ENCODE data around the gene SRP19.
A peak's percentile ranks its signal among the peaks of the same experiment; 100 is the strongest.

Gene SRP19

GRCh38 chr5:112867411-112867810, 6.3 kb downstream of the SRP19 start:
- no peak for DNase-seq (ENCODE audit: low read depth)
- TF ChIP-seq CTCF (IDR thresholded peaks at IDR 0.05; ENCODE audit: low read depth, low read length, missing control alignments), result no peak

GRCh38 chr5:112869948-112870347, 8.9 kb downstream of the SRP19 start:
- H3K4me3 ChIP-seq (ENCODE audit: low read depth, low read length), result no peak overlapping the region
- no peak for TF ChIP-seq CTCF (IDR thresholded peaks at IDR 0.05; ENCODE audit: low read depth, low read length, missing control alignments)
- DNase-seq (ENCODE audit: low read depth), result peak; percentile 15

More at GRCh38 chr5:112867411-112867810, 6.3 kb downstream of the SRP19 start:
- H3K4me3 ChIP-seq (ENCODE audit: low read depth, low read length), result no peak overlapping the region

GRCh38 chr5:112870966-112871365, 9.9 kb downstream of the SRP19 start:
- no peak overlapping the region for H3K4me3 ChIP-seq (ENCODE audit: low read depth, low read length)
- DNase-seq (ENCODE audit: low read depth), result no peak
- no peak for TF ChIP-seq CTCF (IDR thresholded peaks at IDR 0.05; ENCODE audit: low read depth, low read length, missing control alignments)

- DNase-seq (ENCODE audit: low read depth), result no peak
- no peak for TF ChIP-seq CTCF (IDR thresholded peaks at IDR 0.05; ENCODE audit: low read depth, low read length, missing control alignments)
- H3K4me3 ChIP-seq (ENCODE audit: low read depth, low read length), result no peak overlapping the region
These were observed 15.3 kb downstream of the SRP19 start for GRCh38 chr5:112876362-112876761.

- TF ChIP-seq CTCF (IDR thresholded peaks at IDR 0.05; ENCODE audit: low read depth, low read length, missing control alignments), result no peak
- no peak for DNase-seq (ENCODE audit: low read depth)
- no peak overlapping the region for H3K4me3 ChIP-seq (ENCODE audit: low read depth, low read length)
These were observed 17.0 kb downstream of the SRP19 start for GRCh38 chr5:112878101-112878500.

- DNase-seq (ENCODE audit: low read depth), result no peak
- H3K4me3 ChIP-seq (ENCODE audit: low read depth, low read length), result no peak overlapping the region
- TF ChIP-seq CTCF (IDR thresholded peaks at IDR 0.05; ENCODE audit: low read depth, low read length, missing control alignments), result no peak
These were observed 17.7 kb downstream of the SRP19 start for GRCh38 chr5:112878760-112879159.

- DNase-seq (ENCODE audit: low read depth), result no peak
- no peak overlapping the region for H3K4me3 ChIP-seq (ENCODE audit: low read depth, low read length)
- no peak for TF ChIP-seq CTCF (IDR thresholded peaks at IDR 0.05; ENCODE audit: low read depth, low read length, missing control alignments)
These were observed 19.3 kb downstream of the SRP19 start for GRCh38 chr5:112880219-112880964.

Measured in GM12864 (cell line).